CD1c-positive myeloid dendritic cell (primary cell): ENCODE results near the gene XRN2.
"Not testable (repeated sequence)": the region's sequence is repeated elsewhere in the genome, so short reads cannot be mapped to it uniquely, and the experiment has no call there.

ENCODE experiments used
- DNase-seq: peaks from one replicate; pipeline ENCODE4 v3.0.0-alpha.2; 2016; ENCODE audit errors: extremely low spot score

The XRN2 gene

GRCh38 chr20:21387528-21387927 lies 84.4 kb downstream of the XRN2 start:
- no peak for DNase-seq

DNA sequence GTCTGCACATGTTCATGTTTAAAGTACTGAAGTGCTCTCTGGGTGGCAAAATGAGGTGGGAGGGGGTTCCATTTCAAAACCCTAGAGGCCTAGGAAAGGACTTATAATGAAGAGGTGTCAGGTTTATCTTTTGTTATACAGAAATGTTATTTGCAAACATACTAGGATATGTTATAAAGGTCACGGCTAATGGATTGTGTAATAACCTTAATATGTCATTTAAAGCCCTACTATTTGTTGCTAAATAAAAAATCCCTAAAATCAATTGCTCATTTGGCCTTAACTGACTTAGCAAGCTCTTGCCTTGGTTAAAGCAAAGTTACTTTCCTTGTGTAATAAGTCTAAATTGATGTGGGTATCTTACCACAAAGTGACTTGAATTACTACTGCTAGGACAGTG lies 85.4 kb downstream of the XRN2 start:
- no peak for DNase-seq

GRCh38 chr20:21389368-21389767 lies 86.2 kb downstream of the XRN2 start:
- no peak for DNase-seq

DNA sequence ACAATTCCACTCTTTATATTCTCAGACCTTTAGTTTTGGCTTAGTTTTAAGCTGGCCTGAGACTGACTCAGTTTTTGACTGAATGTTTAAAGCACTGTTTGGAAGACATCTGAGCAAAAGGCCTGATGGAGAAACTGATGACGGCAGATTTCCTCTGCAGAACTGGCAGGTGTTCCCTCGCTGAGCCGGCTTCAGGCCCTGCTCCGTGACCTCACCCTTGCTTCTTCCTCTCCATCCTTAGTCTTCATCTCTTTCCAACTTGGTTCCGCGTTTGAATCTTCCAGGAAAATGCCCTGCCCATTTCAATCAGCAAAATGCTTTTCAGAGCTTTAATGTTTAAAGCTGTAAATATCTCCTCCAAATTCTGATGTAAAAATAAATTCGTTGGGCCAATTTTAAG lies 87.6 kb downstream of the XRN2 start:
- no peak for DNase-seq

DNA sequence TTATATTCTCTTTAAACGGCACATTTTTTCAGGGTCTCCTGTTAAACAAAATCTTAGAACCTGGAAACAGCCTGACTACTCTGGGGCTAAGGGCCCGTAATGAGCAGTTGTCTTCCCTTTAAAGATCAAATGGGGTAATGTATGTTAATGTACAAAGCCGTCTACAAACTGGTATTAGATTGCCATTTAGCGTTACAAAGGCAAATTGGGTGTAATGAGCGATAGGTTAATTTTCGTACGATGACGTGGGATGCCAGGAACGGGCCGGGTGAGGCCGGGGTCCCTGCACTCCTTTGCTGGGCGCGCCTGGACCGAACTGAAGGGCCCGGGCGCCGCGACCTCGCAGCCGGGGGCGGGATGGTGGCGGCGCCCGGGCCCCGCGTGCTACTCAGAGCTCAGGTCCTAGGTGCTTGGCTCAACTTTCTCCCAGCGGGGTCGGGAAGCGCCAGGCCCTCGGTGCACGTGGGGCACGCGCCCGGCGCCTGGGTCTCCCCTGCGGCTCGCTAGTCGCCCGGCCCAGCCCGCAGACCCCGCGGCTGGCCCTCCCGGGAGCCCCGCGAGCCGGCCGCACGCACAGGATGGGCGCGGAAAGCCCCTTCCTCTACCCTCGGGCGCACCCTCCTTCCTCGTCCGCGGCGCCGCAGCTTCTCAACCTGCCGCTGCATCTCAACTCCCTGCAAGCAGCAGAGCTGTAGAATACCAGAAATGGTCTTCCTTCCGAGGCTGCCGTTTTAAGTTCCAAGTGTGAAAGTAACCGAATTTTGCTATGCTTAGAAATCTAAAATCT lies 88.2 kb downstream of the XRN2 start:
- no peak for DNase-seq

DNA sequence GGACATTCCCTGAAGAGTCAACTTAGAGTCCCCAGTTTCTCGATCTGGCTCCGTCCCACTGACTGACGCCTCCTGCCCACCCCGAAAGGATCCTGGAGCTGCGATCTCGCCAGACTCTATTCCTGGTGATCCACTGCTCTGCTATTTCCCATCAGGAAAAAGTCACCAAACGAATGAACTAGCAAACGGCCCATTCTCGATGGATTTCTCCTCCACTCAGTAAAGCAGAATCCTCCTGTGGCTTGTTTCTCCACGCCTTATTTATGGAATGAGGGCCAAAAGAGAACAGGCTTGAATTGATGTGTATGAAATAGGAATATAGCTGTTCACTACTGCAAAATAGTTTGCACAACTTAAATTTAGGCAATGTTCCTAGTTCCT lies 88.8 kb downstream of the XRN2 start:
- DNase-seq = no peak

DNA sequence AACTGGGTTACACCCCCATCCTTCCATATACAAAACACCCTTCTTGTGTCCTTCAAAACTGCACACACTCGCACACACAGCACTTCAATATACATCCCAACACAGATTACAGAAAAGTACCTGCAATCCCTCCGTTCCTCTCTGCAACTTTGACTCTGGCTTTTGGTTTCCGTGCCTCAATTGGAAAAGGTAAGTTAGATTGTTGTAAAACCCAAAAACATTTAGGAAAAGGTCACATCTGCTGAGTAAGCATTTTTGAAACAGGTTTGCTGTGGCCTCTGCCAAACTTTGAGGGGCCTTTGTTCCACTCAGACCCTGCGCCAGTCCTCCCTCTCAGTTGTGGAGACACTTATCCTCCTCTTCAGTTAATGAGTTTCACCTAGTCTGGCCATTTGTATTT lies 90.0 kb downstream of the XRN2 start:
- DNase-seq = no peak

- no peak for DNase-seq
Measured at GRCh38 chr20:21393816-21394519, 90.8 kb downstream of the XRN2 start.

DNA sequence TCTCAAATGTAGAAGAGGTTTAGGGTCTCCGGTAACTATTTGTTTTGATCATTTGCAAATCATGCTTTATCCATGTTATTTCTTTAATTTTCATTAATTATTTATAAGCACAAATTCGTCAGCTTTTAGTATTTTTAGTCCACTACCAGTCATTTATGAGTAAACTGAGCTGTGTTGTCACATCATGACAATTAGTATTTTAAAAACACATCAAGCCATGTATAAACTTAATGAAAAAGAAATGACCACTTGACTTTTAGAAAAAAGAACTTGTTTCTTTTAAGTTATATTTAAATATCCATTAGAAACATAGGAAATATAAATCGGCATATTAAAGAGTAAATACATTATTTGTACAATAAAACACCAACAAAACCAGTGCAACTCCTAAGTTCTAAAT lies 91.4 kb downstream of the XRN2 start:
- no peak for DNase-seq

- DNase-seq = no peak
Measured at GRCh38 chr20:21395051-21395665, 92.0 kb downstream of the XRN2 start.

DNA sequence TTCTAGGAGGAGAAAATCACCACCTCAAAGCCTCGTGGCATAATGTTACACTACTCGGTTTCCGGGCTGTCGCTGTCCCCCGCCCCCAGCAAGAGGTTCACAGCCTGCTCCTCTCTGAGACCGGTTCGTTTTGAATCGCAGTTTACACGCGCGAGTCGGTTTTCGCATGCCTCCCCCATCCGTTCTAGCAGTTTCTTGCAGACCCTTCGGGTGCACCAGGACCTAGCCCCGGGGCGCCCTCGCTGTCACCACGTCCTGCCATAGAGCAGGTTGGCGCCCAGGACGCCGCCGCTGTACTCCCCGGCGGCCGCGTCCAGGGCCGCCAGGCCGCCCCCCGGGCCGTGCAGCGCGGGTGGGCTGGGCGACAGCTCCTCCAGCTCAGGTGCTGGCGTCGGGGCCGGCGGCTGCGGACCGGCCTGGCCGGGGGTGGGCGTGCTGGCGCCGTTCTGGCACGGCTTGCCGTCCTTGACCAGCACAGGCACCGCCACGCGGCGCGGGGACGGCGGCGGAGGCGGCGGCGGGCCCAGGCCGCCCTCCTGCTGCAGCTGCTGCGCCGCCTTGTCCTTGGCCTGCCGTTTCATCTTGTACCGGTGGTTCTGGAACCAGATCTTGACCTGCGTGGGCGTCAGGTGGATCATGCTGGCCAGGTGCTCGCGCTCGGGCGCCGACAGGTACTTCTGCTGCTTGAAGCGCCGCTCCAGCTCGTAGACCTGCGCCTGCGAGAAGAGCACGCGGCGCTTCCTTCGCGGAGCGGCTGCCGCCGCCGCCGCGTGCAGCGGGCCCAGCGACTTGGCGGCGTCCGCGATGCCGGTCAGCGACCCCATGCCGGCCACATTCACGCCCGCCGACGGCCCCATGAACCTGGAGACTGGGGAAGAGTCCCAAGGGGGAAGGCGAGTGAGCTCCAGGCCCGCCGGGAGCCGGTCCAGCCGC lies 92.8 kb downstream of the XRN2 start:
- DNase-seq = no peak

GRCh38 chr20:21396599-21397340 lies 93.6 kb downstream of the XRN2 start:
- no peak for DNase-seq

- no peak for DNase-seq
Measured at GRCh38 chr20:21397341-21398108, 94.4 kb downstream of the XRN2 start, which contains the start of gene NKX2-4. Gene NKX2-4 (minus strand): TSS chr20:21397526. CDS start chr20:21397399, 127 bp downstream.

GRCh38 chr20:21398109-21399004 lies 95.2 kb downstream of the XRN2 start:
- no peak for DNase-seq

DNA sequence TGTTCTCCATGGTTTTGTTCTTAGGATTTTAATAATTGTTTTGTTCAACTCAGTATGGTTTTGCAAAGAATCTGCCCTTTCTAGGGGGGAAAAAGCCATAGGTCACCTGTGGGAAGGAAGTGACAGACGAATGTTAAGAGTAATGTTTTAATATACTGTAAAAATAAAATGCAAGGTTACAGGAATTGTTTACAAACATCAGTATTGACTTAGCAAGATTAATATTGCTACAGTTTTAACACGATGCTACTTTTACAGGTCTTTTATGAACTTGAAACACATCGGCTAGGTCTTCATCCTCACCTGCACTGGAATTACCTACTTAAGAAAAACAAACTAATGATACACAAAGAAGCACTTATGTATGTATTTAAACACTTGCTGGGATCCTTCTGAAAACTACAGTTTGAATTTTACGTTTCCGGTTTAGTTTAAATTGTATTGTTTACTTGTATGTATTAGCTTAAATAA lies 95.9 kb downstream of the XRN2 start:
- no peak for DNase-seq

DNA sequence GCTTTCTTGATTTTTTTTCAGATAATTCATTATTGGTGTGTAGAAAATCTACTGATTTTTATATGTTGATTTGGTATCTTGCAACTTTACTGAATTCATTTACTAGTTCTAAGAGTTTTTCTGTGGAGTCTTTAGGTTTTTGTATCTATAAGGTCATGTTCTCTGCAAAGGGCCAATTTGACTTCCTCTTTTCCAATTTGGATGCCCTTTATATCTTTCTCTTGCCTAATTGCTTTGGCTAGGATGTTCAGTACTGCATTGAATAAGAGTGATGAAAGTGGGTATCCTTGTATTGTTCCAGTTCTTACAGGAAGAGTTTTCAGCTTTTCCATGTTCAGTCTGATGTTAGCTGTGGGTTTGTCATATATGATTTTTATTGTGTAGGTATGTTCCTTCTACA lies 108.6 kb downstream of the XRN2 start:
- no peak for DNase-seq

GRCh38 chr20:21413996-21414395 lies 110.9 kb downstream of the XRN2 start:
- DNase-seq = not testable (repeated sequence)

DNA sequence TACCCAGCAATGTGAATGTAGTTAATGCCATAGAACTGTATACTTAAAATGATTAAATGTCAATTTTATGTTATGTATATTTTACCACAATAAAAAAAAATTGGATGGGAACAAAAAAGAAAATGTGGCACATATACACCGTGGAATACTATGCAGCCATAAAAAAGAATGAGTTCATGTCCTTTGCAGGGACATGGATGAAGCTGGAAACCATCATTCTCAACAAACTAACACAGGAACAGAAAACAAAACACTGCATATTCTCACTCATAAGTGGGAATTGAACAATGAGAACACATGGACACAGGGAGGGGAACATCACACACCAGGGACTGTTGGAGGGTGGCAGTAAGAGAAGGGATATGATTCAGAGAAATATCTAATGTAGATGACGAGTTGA lies 116.0 kb downstream of the XRN2 start:
- not testable (repeated sequence) for DNase-seq

DNA sequence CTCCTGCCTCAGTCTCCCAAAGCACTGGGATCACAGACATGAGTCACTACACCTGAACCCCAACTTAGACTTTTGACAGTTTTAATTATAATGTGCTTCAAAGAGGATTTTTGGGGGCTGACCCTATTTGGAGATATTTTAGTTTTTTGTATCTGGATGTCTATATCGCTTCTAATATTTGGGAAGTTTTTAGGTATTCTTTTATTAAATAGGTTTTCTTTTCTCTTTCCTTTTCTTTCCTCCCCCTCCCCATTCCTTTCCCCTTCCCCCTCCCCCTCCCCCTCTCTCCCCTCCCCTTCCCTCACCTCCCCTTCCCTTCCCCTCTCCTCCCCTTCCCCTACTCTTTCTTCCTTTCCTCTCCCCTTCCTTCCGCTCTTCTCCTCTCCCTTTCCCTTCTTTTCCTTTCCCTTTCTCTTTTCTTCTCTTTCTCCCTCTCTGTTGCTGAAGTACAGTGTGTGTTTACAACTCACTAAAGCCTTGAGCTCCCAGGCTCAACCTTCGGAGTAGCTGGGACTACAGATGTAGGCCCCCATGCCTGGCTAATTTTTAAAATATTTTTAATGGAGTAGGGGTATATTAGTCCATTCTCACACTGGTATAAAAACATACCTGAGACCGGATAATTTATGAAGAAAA lies 118.6 kb downstream of the XRN2 start:
- DNase-seq = no peak
